Ovary (tissue), 3 donors: Measurements from ENCODE around the gene C22orf15.

ENCODE experiments used
- CTCF ChIP-seq, 3 donors: fragments of 450-650 bp in 2 of 3; fragments of 200-600 bp in 1 of 3; IDR thresholded peaks; one replicate each; pipeline versions ENCODE4 v1.5.1 to v1.8.0; 2016 to 2022; ENCODE audit warnings: antibody characterized with exemption in 3 of 3, mild to moderate bottlenecking in 1 of 3
- POLR2A ChIP-seq: fragments of 450-650 bp; IDR thresholded peaks from one replicate; pipeline ENCODE4 v1.6.1; 2017; ENCODE audit warnings: antibody characterized with exemption, mild to moderate bottlenecking, moderate library complexity
- donor health status: DM: no; HTN: no; CAD: no.

GRCh38 chr22:23715806-23716375 lies 46.9 kb upstream of the C22orf15 start:
- TF ChIP-seq CTCF (IDR thresholded peaks at IDR 0.05) (no peak), POLR2A (no peak)
